Measurements from ENCODE around the gene DLGAP4.
"Not testable (repeated sequence)": the region's sequence is repeated elsewhere in the genome, so short reads cannot be mapped to it uniquely, and the experiment has no call there.

DNA sequence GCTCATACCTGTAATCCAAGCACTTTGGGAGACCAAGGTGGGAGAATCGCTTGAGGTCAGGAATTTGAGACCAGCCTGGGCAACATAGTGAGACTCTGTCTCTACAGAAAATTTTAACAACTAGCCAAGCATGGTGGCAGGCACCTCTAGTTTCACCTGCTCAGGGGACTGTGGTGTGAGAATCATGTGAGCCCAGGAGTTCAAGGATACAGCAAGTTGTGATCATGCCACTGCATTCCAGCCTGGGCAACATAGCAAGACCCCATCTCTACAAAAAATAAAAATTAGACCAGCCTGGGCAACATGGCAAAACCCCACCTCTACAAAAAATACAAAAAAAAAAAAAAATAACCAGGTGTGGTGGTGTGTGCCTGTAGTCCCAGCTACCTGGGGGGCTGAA, 73.8 kb downstream of the DLGAP4 start:
- TF ChIP-seq, protein P1, sequence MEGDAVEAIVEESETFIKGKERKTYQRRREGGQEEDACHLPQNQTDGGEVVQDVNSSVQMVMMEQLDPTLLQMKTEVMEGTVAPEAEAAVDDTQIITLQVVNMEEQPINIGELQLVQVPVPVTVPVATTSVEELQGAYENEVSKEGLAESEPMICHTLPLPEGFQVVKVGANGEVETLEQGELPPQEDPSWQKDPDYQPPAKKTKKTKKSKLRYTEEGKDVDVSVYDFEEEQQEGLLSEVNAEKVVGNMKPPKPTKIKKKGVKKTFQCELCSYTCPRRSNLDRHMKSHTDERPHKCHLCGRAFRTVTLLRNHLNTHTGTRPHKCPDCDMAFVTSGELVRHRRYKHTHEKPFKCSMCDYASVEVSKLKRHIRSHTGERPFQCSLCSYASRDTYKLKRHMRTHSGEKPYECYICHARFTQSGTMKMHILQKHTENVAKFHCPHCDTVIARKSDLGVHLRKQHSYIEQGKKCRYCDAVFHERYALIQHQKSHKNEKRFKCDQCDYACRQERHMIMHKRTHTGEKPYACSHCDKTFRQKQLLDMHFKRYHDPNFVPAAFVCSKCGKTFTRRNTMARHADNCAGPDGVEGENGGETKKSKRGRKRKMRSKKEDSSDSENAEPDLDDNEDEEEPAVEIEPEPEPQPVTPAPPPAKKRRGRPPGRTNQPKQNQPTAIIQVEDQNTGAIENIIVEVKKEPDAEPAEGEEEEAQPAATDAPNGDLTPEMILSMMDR (IDR thresholded peaks at IDR 0.05 in 2 of 3, conservative IDR thresholded peaks at IDR 0.05 in 1 of 3; ENCODE audit: borderline replicate concordance in 1 of 3, insufficient read depth in 1 of 3, low read depth in 2 of 3, low read length in 2 of 3): not testable (repeated sequence)
- not testable (repeated sequence) for TF ChIP-seq EZH2 (IDR thresholded peaks at IDR 0.05); EZH2phosphoT487 (IDR thresholded peaks at IDR 0.05; ENCODE audit: borderline replicate concordance); YY1 (IDR thresholded peaks at IDR 0.05; ENCODE audit: extremely low read depth, insufficient replicate concordance, low read depth, low read length); POLR2A (IDR thresholded peaks at IDR 0.05; ENCODE audit: borderline replicate concordance, extremely low read depth, insufficient read depth, insufficient read length); ELF1 (IDR thresholded peaks at IDR 0.05; ENCODE audit: borderline replicate concordance, low read depth); CEBPB (IDR thresholded peaks at IDR 0.05; ENCODE audit: low read depth); ZNF274 (IDR thresholded peaks at IDR 0.05; ENCODE audit: low read depth, low read length); EGR1 (IDR thresholded peaks at IDR 0.05; ENCODE audit: low read depth)
- TF ChIP-seq, protein P2, sequence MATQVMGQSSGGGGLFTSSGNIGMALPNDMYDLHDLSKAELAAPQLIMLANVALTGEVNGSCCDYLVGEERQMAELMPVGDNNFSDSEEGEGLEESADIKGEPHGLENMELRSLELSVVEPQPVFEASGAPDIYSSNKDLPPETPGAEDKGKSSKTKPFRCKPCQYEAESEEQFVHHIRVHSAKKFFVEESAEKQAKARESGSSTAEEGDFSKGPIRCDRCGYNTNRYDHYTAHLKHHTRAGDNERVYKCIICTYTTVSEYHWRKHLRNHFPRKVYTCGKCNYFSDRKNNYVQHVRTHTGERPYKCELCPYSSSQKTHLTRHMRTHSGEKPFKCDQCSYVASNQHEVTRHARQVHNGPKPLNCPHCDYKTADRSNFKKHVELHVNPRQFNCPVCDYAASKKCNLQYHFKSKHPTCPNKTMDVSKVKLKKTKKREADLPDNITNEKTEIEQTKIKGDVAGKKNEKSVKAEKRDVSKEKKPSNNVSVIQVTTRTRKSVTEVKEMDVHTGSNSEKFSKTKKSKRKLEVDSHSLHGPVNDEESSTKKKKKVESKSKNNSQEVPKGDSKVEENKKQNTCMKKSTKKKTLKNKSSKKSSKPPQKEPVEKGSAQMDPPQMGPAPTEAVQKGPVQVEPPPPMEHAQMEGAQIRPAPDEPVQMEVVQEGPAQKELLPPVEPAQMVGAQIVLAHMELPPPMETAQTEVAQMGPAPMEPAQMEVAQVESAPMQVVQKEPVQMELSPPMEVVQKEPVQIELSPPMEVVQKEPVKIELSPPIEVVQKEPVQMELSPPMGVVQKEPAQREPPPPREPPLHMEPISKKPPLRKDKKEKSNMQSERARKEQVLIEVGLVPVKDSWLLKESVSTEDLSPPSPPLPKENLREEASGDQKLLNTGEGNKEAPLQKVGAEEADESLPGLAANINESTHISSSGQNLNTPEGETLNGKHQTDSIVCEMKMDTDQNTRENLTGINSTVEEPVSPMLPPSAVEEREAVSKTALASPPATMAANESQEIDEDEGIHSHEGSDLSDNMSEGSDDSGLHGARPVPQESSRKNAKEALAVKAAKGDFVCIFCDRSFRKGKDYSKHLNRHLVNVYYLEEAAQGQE (IDR thresholded peaks at IDR 0.05; ENCODE audit: low read depth): not testable (repeated sequence)
